GM21526 (cell line): Measurements from ENCODE around the gene SRP9.
"Not testable (repeated sequence)": the region's sequence is repeated elsewhere in the genome, so short reads cannot be mapped to it uniquely, and the experiment has no call there.

Experiments used
- ATAC-seq: cut with Tn5 transposase; IDR thresholded peaks from one replicate; pipeline ENCODE4 v1.9.1; 2021; ENCODE audit warnings: moderate library complexity; ENCODE audit not compliant: unreplicated experiment, low FRiP score

Gene SRP9

GRCh38 chr1:225813214-225813964, 35.8 kb downstream of the SRP9 start:
- ATAC-seq, result no peak

- no peak for ATAC-seq
Measured at GRCh38 chr1:225814381-225814780, 36.8 kb downstream of the SRP9 start.

- ATAC-seq, result not testable (repeated sequence)
Measured at GRCh38 chr1:225815090-225815489, 37.5 kb downstream of the SRP9 start.

- no peak for ATAC-seq
Measured at GRCh38 chr1:225815526-225816178, 38.0 kb downstream of the SRP9 start.

GRCh38 chr1:225816643-225817538, 39.3 kb downstream of the SRP9 start:
- ATAC-seq, result no peak

GRCh38 chr1:225817611-225818061, 40.0 kb downstream of the SRP9 start:
- no peak for ATAC-seq

- ATAC-seq, result no peak
Measured at GRCh38 chr1:225818229-225818628, 40.6 kb downstream of the SRP9 start.

GRCh38 chr1:225819346-225820192, 41.9 kb downstream of the SRP9 start:
- ATAC-seq, result no peak

GRCh38 chr1:225820522-225821120, 43.0 kb downstream of the SRP9 start:
- ATAC-seq, result no peak

- no peak for ATAC-seq
Measured at GRCh38 chr1:225822655-225823403, 45.2 kb downstream of the SRP9 start.

GRCh38 chr1:225823811-225824261, 46.2 kb downstream of the SRP9 start:
- no peak for ATAC-seq

GRCh38 chr1:225824533-225824941, 46.9 kb downstream of the SRP9 start:
- ATAC-seq, result no peak

GRCh38 chr1:225825078-225825477, 47.5 kb downstream of the SRP9 start:
- no peak for ATAC-seq

GRCh38 chr1:225825607-225826007, 48.0 kb downstream of the SRP9 start:
- no peak for ATAC-seq

GRCh38 chr1:225827076-225827475, 49.5 kb downstream of the SRP9 start:
- no peak for ATAC-seq

GRCh38 chr1:225828706-225829345, 51.2 kb downstream of the SRP9 start:
- ATAC-seq, result no peak

- no peak for ATAC-seq
Measured at GRCh38 chr1:225830841-225831240, 53.2 kb downstream of the SRP9 start.
